Endothelial cell of hepatic sinusoid (primary cell): ENCODE results near the gene DNAH9.

Source experiments
- in situ Hi-C: cut with HindIII; loops from 2 replicates; pipeline ENCODE4 v1.10.0; 2017; ENCODE audit warnings: low sequenced_read_pairs

DNAH9 gene

DNA sequence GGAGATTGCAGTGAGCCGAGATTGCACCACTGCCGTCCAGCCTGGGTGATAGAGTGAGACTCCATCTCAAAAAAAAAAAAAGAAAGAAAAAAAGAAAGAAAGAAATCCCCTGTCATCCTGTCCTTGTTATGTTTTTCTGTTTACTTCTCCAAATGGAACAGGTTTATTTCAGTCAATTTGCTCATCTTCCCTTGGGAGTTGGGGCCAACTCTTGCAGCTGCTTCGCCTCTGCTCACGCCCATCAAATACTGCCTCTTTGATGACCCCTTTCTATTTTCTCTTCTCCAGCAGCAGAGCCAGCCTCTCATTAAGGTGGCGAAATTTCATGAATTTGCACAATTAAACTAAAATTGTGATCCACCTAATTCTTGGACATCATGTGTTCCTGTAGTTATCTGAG lies 225.6 kb downstream of the DNAH9 start:
- in situ Hi-C loops: no loop called here

GRCh38 chr17:11825572-11826209 lies 227.4 kb downstream of the DNAH9 start:
- in situ Hi-C loops: no loop called here

DNA sequence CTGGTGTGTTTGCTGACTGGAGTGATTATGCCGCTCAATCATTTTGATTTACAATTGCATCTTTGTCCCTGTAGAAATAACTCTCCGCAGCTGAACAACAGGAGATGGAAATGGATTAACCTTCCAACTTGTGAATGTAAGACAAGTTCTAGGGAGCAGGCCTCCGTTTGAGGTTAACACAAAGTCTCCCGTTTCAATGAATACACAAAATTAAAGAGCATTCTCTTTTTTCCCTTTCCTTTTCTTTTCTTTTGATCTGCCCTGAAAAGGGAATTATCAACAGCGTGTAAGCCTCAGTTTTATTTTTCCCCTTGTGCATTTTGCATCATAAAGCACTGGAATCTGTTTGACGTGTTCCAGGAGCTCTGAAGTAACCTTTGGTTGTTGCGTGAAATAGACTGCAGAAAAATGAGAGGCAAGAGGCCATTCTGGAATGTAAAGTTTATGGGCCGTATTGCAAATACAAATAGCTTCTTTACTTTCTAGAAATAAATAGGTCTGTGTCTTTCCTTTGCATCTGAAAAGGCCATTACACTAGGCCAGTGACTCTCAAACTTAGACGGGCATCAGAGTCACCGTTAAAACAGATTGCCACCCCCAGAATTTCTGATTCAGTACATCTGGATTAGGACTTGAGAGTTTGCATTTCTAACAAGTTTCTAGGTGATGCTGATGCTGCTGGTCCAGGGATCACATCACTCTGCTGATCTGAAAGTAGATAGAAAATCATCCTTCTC lies 234.3 kb downstream of the DNAH9 start:
- in situ Hi-C loops: no loop called here

- in situ Hi-C loops: no loop called here
These were observed 238.2 kb downstream of the DNAH9 start for GRCh38 chr17:11836508-11836907.

- in situ Hi-C loops: no loop called here
These were observed 241.8 kb downstream of the DNAH9 start for GRCh38 chr17:11840052-11840451.

DNA sequence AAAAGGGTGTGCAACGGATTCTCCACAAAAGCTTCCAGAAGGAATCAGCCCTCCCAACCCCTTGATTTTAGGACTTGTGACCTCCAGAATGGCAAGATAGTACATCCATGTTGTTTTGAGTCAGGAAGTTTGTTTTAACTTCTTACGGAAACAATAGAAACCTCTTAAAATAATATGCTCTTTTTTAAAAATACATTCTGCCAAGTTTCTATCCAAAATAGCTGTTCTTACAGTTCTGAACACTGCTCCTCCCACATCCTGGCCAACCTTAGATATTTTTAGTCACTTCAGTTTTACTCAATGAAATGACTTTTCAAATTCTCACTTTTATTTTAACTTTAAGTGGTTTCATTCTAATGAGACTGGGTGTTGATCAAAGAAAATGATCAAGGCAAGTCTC lies 242.6 kb downstream of the DNAH9 start:
- in situ Hi-C loops: no loop called here

GRCh38 chr17:11848330-11848729 lies 250.1 kb downstream of the DNAH9 start:
- in situ Hi-C loops: no loop called here

- in situ Hi-C loops: no loop called here
These were observed 254.0 kb downstream of the DNAH9 start for GRCh38 chr17:11852231-11852630.

DNA sequence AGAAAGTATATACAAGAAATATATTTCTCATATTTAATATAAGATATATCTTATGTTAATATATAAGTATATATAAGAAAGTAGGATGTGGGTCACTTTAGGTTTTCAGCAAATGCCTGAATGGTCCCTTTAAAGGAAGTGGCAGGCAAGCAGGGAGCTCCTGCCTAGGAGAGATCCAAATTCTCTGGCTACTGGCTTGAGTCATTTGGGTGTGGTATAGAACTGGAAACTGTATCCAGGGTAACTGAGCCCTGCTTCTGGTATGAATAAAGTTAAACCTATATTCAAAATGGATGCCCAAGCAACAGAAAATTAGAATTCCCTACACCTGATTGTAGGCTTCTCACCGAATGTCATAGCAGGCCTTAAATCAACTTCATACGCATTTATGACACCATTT lies 254.6 kb downstream of the DNAH9 start:
- in situ Hi-C loops: no loop called here

DNA sequence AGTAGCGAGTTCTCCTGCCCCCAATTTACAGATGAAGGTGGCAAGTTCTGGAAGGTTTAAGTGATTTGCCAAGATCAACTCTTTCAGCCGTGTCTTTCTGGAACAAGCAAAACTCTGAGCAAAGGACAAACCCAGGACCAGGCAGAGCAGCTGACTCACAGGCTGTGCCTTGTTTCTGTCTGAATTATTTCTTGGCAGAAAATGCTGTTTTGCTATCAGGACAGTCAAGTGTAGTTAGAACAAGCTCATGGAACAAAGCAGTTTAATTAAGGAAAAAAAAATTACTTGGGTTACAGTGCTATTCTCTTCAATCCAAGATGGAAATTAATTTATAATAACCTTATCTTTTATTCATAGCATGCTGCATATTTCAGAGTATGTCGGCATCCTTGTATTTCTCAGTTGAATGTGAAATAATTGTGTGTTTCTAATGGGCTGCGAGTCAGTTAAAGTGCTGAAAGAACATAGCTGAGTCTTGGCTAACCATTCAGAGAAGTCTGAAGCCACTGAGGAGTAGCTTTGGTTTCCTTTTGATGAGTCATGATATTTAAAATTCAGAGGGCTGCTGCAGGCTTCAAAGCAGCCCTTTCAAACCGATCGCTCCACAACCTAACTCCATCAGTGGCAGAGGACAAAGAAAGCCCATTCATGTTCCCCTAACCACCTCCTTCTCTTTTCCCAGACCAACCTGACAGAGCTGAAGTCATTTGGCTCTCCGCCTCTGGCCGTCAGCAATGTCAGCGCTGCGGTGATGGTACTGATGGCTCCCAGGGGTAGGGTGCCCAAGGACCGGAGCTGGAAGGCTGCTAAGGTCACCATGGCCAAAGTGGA lies 255.3 kb downstream of the DNAH9 start:
- in situ Hi-C loops: no loop called here

DNA sequence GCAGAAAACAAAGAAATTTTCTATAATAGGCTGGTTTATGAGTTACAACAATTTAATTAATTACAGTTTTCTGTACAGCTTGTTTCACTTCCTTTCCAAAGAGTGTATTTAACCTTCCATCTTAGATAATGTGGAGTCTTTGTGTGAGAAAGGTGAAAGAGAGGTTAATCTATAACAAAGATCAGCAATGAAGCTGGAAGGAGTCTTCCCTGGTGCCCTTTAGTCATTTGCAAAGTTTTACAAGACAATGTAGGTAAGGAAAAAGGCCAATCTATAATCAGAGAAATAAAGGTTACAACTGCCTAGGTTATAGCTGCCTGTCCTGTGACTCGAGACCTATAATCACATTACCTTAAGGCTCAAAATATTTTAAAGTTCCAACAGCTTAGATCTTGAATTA lies 257.0 kb downstream of the DNAH9 start:
- in situ Hi-C loops: no loop called here

GRCh38 chr17:11857006-11857405 lies 258.7 kb downstream of the DNAH9 start:
- in situ Hi-C loops: no loop called here

DNA sequence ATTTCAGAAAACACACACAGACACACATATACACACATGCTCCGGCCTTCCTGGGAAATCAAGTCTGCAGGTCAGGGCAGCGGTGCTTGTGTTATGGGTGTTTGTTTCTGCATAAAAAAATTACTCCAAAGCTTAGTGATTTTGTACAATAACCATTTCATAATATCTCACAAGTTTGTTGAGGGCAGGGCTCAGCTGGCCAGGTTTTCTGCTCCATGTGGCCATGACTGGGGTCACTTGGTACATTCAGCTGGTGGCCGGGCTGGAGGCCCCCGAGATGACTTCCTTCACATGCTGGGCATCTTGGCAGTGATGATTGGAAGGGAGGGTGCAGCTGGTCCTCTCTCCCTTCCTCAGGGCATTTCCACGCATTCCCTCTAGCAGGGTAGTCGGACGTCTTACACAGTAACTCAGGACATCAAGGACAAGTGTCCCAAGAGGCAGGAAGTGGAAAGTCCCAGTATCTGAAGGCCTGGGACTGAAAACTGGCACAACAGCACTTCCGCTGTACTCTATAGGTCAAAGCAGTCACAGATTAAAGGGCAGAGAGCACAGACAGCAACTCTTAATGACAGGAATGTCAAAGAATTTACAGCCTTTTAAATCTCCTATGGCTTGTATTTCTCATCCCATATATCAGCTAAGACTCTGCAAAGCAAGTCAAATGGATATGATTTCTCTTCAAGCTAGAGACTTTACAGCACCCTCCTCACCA lies 271.6 kb downstream of the DNAH9 start:
- in situ Hi-C loops: no loop called here

DNA sequence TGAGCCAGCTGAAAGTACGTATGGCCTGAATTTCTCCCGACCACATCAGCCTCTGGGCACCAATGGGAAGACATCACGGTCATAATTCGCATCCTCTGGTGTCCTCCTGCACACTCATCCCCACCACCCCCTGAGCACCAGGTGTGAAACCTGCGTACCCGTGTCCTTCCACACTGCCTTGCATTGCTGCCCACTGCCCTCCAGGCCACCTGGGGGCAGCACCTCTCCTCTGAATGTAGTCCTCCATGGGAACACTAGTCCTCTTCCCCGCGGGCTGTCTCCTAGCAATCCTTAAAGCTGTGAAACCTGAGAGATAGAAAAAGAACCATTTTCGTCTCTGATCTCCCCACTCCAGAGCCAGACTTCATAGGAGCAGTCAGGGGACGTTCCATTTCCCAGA lies 273.5 kb downstream of the DNAH9 start:
- in situ Hi-C loops: no loop called here

GRCh38 chr17:11874756-11875155 lies 276.5 kb downstream of the DNAH9 start:
- in situ Hi-C loops: no loop called here

DNA sequence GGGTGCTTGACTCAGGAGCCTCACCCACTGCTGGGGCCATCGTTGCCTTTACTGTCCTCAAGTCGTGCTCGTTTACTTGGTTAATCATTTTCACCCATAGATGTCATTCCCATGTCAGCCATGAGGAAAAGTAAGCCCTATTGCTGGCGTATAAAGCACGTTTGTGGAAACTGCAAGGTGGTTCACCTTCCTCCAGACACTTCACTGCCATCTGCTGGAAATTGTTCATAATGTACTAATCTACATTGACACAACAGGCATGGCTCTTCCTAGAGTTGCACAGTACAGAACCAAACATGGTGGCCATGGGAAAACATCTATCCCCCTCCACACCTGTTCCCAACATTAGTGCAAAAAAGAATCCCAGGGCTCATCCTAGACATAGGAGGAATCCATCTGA lies 282.4 kb downstream of the DNAH9 start:
- in situ Hi-C loops: no loop called here

DNA sequence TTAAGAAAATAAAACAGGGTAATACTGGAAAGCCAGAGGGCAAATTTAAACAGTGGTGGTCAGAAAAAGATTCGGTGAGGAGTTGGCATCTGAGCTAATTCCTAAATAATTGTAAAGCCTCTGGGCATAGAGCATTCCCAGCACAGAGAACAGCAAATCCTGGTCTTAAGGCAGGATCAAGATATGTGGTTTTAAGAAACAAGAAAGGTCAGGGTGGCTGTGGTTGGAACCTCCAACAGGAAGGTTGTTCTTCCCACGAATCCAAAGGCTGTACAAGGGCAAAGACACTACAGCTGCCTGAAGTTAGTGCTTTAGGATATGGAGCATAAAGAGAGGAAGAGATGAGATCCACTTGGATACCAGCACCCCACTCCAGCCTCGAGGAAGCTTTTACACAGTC lies 284.4 kb downstream of the DNAH9 start:
- in situ Hi-C loops: no loop called here

DNA sequence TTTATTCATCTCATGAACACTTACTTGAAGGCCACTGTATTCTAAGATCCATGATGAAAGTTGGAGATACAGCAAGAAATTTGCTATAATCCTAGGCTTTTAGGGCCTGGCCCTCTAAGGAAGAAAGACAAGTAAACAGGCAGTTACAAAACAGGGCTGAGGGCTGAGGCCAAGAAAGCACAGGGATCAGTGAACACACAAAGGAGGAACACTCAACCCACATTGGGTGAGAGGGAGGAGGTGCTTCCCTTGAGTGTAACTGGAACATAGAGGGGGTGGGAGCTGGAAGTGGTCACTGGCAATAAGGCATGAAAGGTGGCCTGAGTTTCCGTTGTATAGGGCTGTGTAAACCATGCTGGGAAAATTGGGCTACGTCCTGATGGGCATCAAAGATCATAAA lies 286.8 kb downstream of the DNAH9 start:
- in situ Hi-C loops: no loop called here

DNA sequence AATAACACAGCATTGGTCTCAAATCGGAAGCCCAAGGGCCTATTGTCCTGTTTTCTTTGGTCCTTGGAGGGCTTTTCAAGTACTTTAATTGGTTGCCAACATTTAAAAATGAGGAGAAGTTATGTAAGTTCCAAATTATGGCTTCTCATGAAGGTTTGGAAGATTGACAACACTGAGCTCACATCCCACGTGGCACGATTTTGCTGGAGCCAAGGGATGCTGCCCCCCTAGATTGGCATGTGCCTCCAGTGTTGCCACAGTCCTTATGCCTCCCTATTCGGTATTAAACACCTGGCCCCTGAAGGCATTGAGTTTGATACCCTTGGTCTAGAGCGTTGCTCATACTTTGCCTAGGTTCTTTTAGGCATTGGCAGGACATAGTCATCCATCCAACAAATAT lies 291.0 kb downstream of the DNAH9 start:
- in situ Hi-C loops: no loop called here

DNA sequence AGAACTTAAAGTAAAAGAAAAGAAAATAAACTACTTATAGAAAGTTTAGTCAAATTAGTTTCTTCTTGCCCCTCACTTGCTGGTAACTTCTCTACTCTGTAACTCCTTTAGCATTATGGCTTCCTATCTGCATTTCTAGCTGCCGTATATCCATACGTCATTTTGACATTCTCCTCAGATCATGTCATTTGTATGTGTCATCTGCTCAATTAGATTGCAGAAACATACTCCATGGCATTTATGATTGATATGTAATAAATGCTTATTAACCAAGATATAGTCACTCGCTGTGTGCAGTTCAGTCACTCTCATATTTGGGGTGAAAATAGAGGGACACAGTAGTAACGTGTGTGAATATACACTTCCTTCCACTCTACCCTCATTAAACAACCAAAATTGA lies 295.6 kb downstream of the DNAH9 start:
- in situ Hi-C loops: no loop called here

- in situ Hi-C loops: no loop called here
These were observed 297.9 kb downstream of the DNAH9 start for GRCh38 chr17:11896199-11896598.
